GM12891 (cell line): ENCODE results near the gene MICAL3.

Experiments used
- POLR2A ChIP-seq: IDR thresholded peaks from 2 replicates; pipeline ENCODE4 v1.6.1; 2011; ENCODE audit warnings: low read depth, low read length, control low read depth
- POLR2AphosphoS5 ChIP-seq: IDR thresholded peaks from 2 replicates; pipeline ENCODE4 v1.6.1; 2011; ENCODE audit warnings: low read depth, low read length, control low read depth
- POU2F2 ChIP-seq: IDR thresholded peaks from 2 replicates; pipeline ENCODE4 v1.6.1; 2011; ENCODE audit warnings: low read depth, mild to moderate bottlenecking, control low read depth, low read length, moderate library complexity
- TAF1 ChIP-seq: IDR thresholded peaks from 2 replicates; pipeline ENCODE4 v1.6.1; 2011; ENCODE audit warnings: low read depth, low read length, control low read depth

DNA sequence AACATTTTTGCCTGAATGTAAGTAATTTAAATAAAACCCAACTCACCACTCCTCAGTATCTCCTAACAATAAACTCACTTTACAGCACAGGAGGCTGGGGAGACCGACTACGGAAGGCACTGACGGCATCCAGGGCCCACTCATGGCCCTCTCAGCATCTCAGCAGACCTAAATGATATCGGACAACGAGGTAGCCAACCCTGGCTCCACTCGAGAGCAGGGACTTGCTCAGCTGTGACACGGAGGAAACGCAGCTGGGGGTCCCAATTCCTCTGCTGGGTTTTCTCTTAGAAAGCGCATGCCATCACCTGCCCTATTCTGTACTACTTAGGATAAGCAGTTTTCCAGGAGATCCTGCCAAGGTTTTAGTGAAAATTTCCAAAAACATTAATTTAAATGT, 141.0 kb downstream of the MICAL3 start:
- TF ChIP-seq POLR2A (no peak), POU2F2 (no peak), POLR2AphosphoS5 (no peak), TAF1 (no peak)
